Measurements from ENCODE around the gene SSUH2.

The SSUH2 gene

GRCh38 chr3:8650583-8651416 is 6.2 kb upstream of the SSUH2 start:
- Histone ChIP-seq H3K9me3 (ENCODE audit: control insufficient read depth, insufficient read depth, low read depth, low read length) (no peaks in the 10 kb centered on the region), H3K4me1 (ENCODE audit: control insufficient read depth, insufficient read depth, low read length) (no peaks in the 10 kb centered on the region), H3K27ac (ENCODE audit: extremely low read depth, low read depth, low read length) (no peak overlapping the region), H3K4me3 (ENCODE audit: low read depth, low read length) (no peak overlapping the region), H3K36me3 (ENCODE audit: control insufficient read depth in 2 of 2, insufficient read depth in 1 of 2, low read length in 2 of 2) (no peaks in the 10 kb centered on the region)
- TF ChIP-seq ZNF2 (tag by site-specific recombination; IDR thresholded peaks at IDR 0.05) (no peak), CTCF (tag by site-specific recombination; IDR thresholded peaks at IDR 0.05) (no peak), ZNF610 (tag by site-specific recombination; IDR thresholded peaks at IDR 0.05; ENCODE audit: borderline replicate concordance) (no peak), OVOL3 (tag by site-specific recombination; IDR thresholded peaks at IDR 0.05) (no peak), ZXDB (tag by site-specific recombination; IDR thresholded peaks at IDR 0.05) (no peak), ZNF26 (tag by site-specific recombination; IDR thresholded peaks at IDR 0.05) (no peak), ZNF670 (tag by site-specific recombination; IDR thresholded peaks at IDR 0.05; ENCODE audit: low read depth) (no peak), YY1 (tag by site-specific recombination; IDR thresholded peaks at IDR 0.05) (no peak), ZSCAN23 (tag by site-specific recombination; IDR thresholded peaks at IDR 0.05) (no peak), FEZF1 (tag by site-specific recombination; IDR thresholded peaks at IDR 0.05) (no peak), ZNF394 (tag by site-specific recombination; IDR thresholded peaks at IDR 0.05; ENCODE audit: borderline replicate concordance) (no peak), ZNF837 (tag by site-specific recombination; IDR thresholded peaks at IDR 0.05) (no peak), HOXA7 (CRISPR knock-in tag; IDR thresholded peaks at IDR 0.05; ENCODE audit: borderline replicate concordance) (no peak), ZNF510 (tag by site-specific recombination; IDR thresholded peaks at IDR 0.05; ENCODE audit: insufficient replicate concordance) (no peak), ZSCAN16 (tag by site-specific recombination; IDR thresholded peaks at IDR 0.05) (no peak), ZNF223 (tag by site-specific recombination; IDR thresholded peaks at IDR 0.05) (no peak), GLI4 (tag by site-specific recombination; IDR thresholded peaks at IDR 0.05) (no peak)
- CTCF ChIA-PET = interaction anchor here (1.1 kb wide), 1 partner anchor 13 kb away, joined by 3 read pairs; no protein-coding TSS in a partner anchor
- POLR2A ChIA-PET = no interaction called here

- H3K9me3 ChIP-seq (ENCODE audit: control insufficient read depth, insufficient read depth, low read depth, low read length) = no peaks in the 10 kb centered on the region
- H3K36me3 ChIP-seq (ENCODE audit: control insufficient read depth in 2 of 2, insufficient read depth in 1 of 2, low read length in 2 of 2) = no peaks in the 10 kb centered on the region
- H3K4me1 ChIP-seq (ENCODE audit: control insufficient read depth, insufficient read depth, low read length) = no peaks in the 10 kb centered on the region
- H3K27ac ChIP-seq (ENCODE audit: extremely low read depth, low read depth, low read length) = no peak overlapping the region
- TF ChIP-seq ZNF521 (tag by site-specific recombination; IDR thresholded peaks at IDR 0.05) (no peak), ZSCAN16 (tag by site-specific recombination; IDR thresholded peaks at IDR 0.05) (no peak), ZNF626 (tag by site-specific recombination; IDR thresholded peaks at IDR 0.05) (no peak), ZNF449 (tag by site-specific recombination; IDR thresholded peaks at IDR 0.05) (no peak), ZNF623 (tag by site-specific recombination; IDR thresholded peaks at IDR 0.05) (peak; percentile 89), ZNF114 (tag by site-specific recombination; IDR thresholded peaks at IDR 0.05) (no peak), SP7 (tag by site-specific recombination; IDR thresholded peaks at IDR 0.05) (no peak), ZNF174 (tag by site-specific recombination; IDR thresholded peaks at IDR 0.05) (no peak)
- H3K4me3 ChIP-seq (ENCODE audit: low read depth, low read length) = no peak overlapping the region
- POLR2A ChIA-PET = no interaction called here
- CTCF ChIA-PET = interaction anchor here (0.5 to 1.1 kb wide), 2 partner anchors 14 to 294 kb away, joined by 3 to 5 read pairs; no protein-coding TSS in a partner anchor
These were observed 5.2 kb upstream of the SSUH2 start for GRCh38 chr3:8649757-8650156.

All from HEK293 (cell line).